ENCODE measurements around the gene MYBPH.

MYBPH gene

DNA sequence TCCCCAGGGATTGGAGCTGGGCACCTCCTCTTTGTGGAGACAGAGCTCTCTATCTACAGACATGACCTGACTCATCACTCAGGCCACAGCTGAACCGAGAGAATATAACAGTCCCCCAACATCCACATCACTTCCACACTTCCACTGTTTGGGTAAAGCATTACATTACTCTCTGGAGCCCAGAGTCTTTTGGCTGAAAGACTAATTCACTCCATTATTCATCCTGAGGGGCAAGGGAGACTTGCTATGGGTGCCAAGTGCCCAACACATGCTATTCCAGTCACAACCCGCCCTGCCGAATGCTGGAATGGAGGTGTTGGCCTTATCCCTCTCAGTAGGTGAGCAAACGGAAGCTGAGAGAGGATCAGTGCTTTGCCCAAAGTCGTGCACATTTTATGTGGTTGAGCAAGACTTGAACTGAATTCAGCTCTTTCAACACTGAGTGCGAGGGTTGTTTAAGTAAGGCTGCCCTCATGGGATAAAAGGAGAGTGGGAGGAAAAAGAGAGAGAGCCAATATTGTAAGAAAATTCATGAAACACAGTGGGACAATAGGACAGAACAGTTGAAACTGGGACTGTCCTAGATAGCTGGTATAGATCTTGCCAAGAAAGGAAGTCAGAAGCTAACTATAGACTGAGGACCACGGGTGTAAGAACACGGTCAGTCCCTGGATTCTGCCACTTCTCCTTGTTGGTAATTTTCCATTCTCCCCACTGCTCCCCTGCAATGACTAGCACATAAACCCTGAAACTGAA lies 24.4 kb upstream of the MYBPH start:
- DNase-seq, result no peak

- DNase-seq, result no peak
Measured at GRCh38 chr1:203199481-203199815, 23.8 kb upstream of the MYBPH start.

DNA sequence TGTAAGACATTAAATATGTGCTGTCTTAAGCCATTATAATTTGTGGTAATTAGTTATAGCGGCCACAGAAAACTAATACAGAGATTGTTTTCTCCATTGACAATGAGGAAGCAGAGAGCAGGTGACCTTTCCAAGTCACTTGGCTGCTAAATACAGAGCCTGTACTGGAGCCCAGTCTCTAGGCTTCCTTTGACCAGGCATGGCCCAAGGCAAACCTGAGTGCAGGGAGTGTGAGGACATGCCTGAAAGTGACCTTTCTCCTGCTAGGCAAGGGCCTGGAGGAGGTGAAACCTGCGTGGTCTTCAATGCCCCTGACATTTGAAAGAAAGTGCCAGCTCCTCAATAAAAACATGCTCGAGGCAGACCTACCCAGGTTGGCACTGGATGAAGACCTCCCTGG lies 23.4 kb upstream of the MYBPH start:
- DNase-seq, result no peak

DNA sequence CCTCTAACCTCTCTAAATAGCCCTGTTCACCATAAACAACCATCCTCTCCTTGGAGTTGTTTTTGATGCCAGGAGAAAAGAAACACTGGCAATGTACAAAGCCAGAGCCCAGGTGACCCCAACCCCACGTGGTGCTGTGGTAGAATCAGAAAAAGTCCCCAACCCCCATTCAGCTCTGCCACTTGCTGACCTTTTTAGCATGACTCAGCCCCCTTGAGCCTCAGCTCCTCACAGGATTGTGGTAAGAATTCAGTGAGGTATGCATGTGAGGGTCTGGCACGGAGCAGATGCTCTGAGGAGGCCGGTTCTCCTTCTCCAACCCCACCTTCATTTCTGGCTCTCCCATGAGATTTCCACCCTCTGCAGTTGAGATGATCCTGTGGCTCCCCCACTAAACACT lies 22.0 kb upstream of the MYBPH start:
- DNase-seq, result no peak

DNA sequence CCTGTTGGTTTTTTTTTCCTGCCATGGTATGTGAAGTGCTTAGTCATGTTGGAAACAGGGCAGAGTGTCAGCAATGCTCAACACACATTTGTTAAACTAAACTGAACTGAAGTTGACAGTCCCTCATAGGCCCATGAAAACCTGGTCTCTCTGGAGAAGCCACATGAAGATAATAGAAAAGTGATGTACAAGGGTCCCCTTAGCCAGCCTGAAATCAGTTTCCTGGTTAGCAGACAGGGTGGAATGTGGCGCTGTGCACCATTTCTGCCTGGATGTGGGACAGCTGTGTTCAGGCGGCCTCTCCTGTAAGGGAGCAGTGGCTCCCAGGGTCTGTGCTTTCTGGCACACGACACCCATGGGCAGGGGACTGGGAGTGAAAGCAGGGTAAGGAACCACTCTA lies 20.7 kb upstream of the MYBPH start:
- no peak for DNase-seq

- DNase-seq, result no peak
Measured at GRCh38 chr1:203190949-203191348, 15.3 kb upstream of the MYBPH start.

- DNase-seq, result no peak
Measured at GRCh38 chr1:203189951-203190352, 14.3 kb upstream of the MYBPH start.

- no peak for DNase-seq
Measured at GRCh38 chr1:203188686-203189232, 13.1 kb upstream of the MYBPH start.

- no peak for DNase-seq
Measured at GRCh38 chr1:203187689-203188264, 12.2 kb upstream of the MYBPH start.

- DNase-seq, result no peak
Measured at GRCh38 chr1:203187304-203187685, 11.7 kb upstream of the MYBPH start.

GRCh38 chr1:203186446-203187303 lies 11.0 kb upstream of the MYBPH start, which contains the start of gene CHI3L1:
Gene CHI3L1, minus strand, starts transcription at chr1:203186704. Its CDS starts 81 bp downstream, at chr1:203186623.
- no peak for DNase-seq

DNA sequence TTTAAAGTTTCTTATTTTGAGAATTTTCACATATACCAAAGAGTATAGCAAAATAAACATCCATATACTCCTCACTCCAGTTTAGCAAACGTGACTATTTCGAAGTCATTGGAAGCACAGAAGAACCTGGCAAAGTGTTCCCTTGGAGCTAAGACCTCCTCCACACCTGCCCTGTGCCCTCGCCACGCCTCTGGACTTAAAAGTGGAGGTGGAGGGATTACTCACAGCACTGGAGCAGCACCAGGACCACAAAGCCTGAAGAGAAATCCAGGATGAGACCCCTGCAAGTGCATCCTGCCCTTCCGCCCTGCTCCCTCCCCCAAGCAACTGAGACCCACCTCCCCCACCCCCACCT lies 10.4 kb upstream of the MYBPH start:
- DNase-seq, result no peak

- no peak for DNase-seq
Measured at GRCh38 chr1:203185585-203185984, 10.0 kb upstream of the MYBPH start.

DNA sequence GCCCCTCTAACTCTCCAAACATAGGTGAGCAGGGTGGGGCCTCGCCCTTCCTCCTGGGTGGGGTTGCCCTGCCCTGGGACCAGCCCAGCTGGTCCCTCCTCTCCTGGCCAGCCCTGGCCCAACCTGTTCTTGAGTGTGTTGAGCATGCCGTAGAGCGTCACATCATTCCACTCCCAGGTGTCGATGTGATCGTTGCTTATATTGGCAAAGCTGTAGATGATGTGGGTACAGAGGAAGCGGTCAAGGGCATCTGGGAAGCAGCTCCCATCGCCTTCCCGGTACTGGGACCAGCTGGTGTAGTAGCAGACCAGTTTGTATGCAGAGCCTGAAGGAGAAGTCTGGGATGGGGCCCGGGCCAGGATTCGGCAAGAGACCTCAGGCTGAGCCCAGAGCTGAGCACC lies 9.4 kb upstream of the MYBPH start:
- no peak for DNase-seq

- no peak for DNase-seq
Measured at GRCh38 chr1:203184467-203184866, 8.8 kb upstream of the MYBPH start.

GRCh38 chr1:203183828-203184227 lies 8.2 kb upstream of the MYBPH start:
- no peak for DNase-seq

DNA sequence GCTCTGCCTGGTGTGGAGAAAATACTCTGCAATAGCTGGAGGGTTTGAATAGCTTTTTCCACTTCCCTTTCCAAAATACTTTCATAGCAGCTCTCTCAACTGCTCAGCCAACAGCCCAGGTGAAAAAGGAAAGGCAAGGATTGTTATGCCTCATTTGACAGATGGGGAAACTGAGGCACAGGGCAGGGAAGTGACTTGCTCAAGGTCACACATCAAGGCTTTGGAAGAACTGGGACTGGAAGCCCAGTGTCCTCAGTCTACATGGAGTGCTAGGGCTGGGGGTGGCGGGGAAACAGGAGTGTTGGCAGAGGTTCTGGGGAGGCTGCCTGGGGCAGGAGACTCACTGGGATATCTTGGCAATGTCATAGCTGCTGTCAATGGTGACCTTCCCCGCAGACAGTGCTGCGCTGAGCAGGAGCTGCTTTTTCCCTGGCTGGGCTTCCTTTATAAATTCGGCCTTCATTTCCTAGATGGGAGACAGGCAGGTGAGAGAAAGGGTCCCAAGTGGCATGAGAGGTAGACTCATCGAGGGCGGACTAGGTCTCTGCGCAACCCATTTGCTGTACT lies 6.8 kb upstream of the MYBPH start:
- DNase-seq, result no peak

DNA sequence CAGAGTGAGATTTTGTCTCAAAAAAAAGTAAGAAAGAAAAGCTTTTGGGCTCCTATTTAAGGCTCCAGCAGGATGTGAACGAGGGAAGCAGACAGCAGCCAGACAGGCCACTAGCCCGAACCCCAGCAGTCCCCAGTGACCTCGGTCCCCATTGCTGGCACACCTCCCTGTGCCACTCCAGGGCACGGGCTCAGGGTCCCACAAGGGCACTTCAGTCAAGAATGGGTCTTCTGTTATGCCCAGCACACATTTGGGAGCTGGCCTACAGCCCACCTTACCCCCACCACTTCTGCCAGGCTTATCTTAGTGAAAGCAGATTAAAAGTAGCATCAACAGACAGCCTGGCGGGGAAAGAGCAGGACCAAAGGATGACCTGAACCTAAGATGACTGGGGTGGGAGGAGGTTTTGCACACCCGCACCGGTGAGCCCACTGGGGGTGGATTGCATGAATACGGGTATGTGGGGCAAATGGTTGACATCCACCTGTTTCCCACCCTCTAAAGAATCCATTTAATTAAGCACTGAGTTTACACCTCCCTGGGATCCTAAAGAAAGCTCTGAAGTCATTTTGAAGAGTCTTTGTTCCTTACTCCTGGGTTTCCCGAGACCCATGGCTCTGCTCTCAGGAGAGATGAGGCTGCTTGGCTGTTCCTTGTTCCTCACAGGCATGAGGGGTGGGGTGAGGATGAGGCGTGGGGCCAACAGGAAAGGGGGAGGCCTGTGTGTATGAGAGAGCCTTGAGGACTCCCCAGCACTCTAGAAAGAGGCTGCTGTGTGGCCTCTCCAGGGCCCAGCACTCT lies 6.2 kb upstream of the MYBPH start:
- no peak for DNase-seq

DNA sequence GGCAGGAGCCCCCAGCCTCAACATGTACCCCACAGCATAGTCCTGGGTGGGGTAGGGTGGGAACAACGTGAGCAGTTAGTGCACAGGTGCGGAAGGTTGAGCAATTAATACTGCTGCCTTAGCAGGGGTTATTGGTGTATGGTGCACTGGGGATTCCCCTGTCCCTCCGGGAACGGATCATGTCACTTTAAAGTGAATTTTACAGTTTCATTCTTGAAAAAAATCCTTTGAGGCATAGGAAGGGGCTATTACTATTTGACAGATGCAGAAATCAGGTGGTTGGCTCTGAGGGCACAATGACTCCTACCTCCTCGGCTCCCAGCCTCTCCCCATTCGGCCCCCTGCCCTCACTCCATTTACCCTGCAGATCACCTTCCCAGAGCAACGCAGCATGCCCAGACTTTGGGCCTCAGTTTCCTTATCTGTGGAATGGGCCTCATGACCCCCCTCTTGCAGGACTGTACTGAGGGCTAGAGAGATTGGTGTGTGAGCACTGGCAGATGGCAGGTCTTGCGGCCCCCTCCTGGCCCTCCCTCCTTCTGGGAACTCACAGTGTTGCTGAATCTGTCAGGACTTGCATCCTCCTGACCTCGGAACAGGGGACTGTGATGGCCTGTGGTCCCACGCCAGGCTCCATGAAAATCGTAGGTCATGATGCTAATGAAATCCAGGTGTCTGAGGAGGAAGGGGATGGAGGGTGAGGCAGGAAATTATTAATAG lies 5.1 kb upstream of the MYBPH start:
- DNase-seq, result no peak

- no peak for DNase-seq
Measured at GRCh38 chr1:203179667-203180005, 4.0 kb upstream of the MYBPH start.

GRCh38 chr1:203178821-203179666 lies 3.4 kb upstream of the MYBPH start:
- DNase-seq, result no peak

Measured in activated CD4-positive, alpha-beta T cell treated with anti-CD3 and anti-CD28 coated beads, Interleukin-2, amount 50 U/mL, for 4 hours (primary cell).